DND-41 (cell line): ENCODE data around the gene PCBP4.

Experiments used
- ATAC-seq: fragments of 200-7000 bp; cut with Tn5 transposase; 3 replicates; pipeline ENCODE4 v1.9.1; 2021; ENCODE audit warnings: low read depth; ENCODE audit not compliant: insufficient read depth
- DNase-seq: peaks from one replicate; pipeline ENCODE4 v3.0.0-alpha.2; 2020
- H2AFZ ChIP-seq: 2 replicates; pipeline ENCODE4 v1.6.0; 2012; ENCODE audit warnings: low read depth, low read length
- H3K27ac ChIP-seq: 2 replicates; pipeline ENCODE4 v1.5.1; 2012; ENCODE audit warnings: low read length, inconsistent platforms
- H3K27me3 ChIP-seq: fragments of 200-600 bp; sonication (generic); 2 replicates; pipeline ENCODE4 v1.6.0; 2012; ENCODE audit warnings: low read length, mild to moderate bottlenecking, inconsistent platforms; ENCODE audit not compliant: insufficient read depth, poor library complexity
- H3K36me3 ChIP-seq: 2 replicates; pipeline ENCODE4 v1.5.1; 2012; ENCODE audit warnings: low read length, inconsistent platforms; ENCODE audit not compliant: insufficient read depth
- H3K4me1 ChIP-seq: 2 replicates; pipeline ENCODE4 v1.5.1; 2012; ENCODE audit warnings: mild to moderate bottlenecking, low read length; ENCODE audit not compliant: insufficient read depth
- H3K4me2 ChIP-seq: 2 replicates; pipeline ENCODE4 v1.6.0; 2012; ENCODE audit warnings: mild to moderate bottlenecking, moderate library complexity, low read length, inconsistent platforms; ENCODE audit not compliant: insufficient read depth
- H3K4me3 ChIP-seq, 2 experiments: fragments of 200-600 bp in 1 of 2; shearing (Covaris generic) in 1 of 2; 2 replicates each; pipeline ENCODE4 v1.5.1; 2012 to 2016; ENCODE audit warnings: inconsistent platforms in 2 of 2, low read length in 2 of 2, mild to moderate bottlenecking in 2 of 2, low read depth in 1 of 2, moderate library complexity in 1 of 2
- H3K79me2 ChIP-seq: 2 replicates; pipeline ENCODE4 v1.6.0; 2012; ENCODE audit warnings: low read length, inconsistent platforms; ENCODE audit not compliant: insufficient read depth
- H3K9ac ChIP-seq: 2 replicates; pipeline ENCODE4 v1.6.0; 2012; ENCODE audit warnings: low read depth, mild to moderate bottlenecking, inconsistent platforms, low read length, moderate library complexity
- H3K9me3 ChIP-seq: 2 replicates; pipeline ENCODE4 v1.5.1; 2012; ENCODE audit warnings: low read length, moderate library complexity, mild to moderate bottlenecking, inconsistent platforms; ENCODE audit not compliant: insufficient read depth, severe bottlenecking
- H4K20me1 ChIP-seq: 2 replicates; pipeline ENCODE4 v1.6.0; 2012; ENCODE audit warnings: low read length; ENCODE audit not compliant: insufficient read depth
- CTCF ChIP-seq: IDR thresholded peaks from 2 replicates; pipeline ENCODE4 v1.5.1; 2012; ENCODE audit warnings: borderline replicate concordance, low read length, moderate library complexity, mild to moderate bottlenecking; ENCODE audit not compliant: poor library complexity, severe bottlenecking; ENCODE audit errors: extremely low read depth
- EZH2 ChIP-seq: IDR thresholded peaks from 3 replicates; pipeline ENCODE4 v1.6.1; 2012; ENCODE audit warnings: borderline replicate concordance, low read depth, mild to moderate bottlenecking, moderate library complexity, low read length, inconsistent platforms; ENCODE audit not compliant: severe bottlenecking

The PCBP4 gene

GRCh38 chr3:51933471-51934138, 33.6 kb downstream of the PCBP4 start:
- H3K9ac ChIP-seq, result no peak overlapping the region
- H3K27ac ChIP-seq, result no peak overlapping the region
- no peak overlapping the region for H2AFZ ChIP-seq
- TF ChIP-seq EZH2 (no peak), CTCF (no peak)
- H4K20me1 ChIP-seq, result peaks cover 24% of the 10 kb centered on the region
- H3K27me3 ChIP-seq, result no peaks in the 10 kb centered on the region
- ATAC-seq (no peak), DNase-seq (no peak)
- H3K4me3 ChIP-seq, result no peak overlapping the region
- H3K4me2 ChIP-seq, result no peak overlapping the region
- peaks cover under 1% of the 10 kb centered on the region; the same call in 1 of the 2 replicates for H3K79me2 ChIP-seq
- H3K9me3 ChIP-seq, result no peaks in the 10 kb centered on the region
- H3K36me3 ChIP-seq, result peaks cover 57% of the 10 kb centered on the region
- H3K4me1 ChIP-seq, result no peaks in the 10 kb centered on the region; the same call in 1 of the 2 replicates

DNA sequence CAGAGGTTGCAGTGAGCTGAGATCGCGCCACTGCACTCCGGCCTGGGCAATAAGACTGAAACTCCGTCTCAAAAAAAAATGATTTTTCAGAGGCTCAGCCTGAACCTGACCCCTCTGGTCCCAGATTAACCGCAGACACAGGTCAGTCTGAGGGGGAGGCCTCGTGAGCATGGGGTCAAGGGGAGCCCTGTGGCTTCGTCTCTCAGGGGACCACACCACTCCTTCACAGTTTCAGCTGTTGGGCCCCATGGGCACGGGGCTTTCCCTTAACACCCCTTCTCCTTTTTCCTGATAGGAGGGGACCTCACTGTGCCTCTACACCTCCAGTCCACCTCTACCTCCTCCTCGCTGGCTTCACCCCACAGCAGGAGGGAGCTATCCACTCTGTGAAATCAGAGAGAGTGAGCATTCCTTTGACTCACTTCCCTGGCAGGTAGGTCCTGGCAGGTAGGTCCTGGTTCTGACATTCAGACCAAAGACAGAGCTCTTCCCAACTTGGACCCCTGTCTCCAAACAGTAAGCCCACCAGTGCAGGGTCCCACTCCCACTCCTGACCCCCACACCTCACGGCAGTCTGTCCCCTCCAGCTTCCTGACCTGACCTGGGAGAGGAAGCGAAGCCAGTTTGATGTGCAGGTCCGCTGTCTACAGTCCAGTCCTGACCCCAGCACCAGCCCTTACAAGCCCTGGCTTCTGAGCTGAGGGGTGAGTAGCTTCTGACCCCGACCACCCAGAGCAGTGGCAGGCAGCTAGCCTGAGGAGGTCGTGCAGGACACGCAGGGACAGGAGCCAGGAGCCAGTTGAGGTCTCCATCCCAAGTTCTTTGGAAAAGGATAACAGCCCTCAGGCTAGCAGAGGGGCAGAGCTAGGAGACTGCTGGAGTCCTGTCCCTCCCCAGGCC, 34.5 kb downstream of the PCBP4 start:
- no peaks in the 10 kb centered on the region for H3K79me2 ChIP-seq
- TF ChIP-seq CTCF, result no peak
- TF ChIP-seq EZH2, result no peak
- DNase-seq (no peak), ATAC-seq (no peak)
- H2AFZ ChIP-seq, result no peak overlapping the region
- H3K27ac ChIP-seq, result no peak overlapping the region
- H3K9me3 ChIP-seq, result no peaks in the 10 kb centered on the region
- no peak overlapping the region for H3K4me3 ChIP-seq
- peaks cover 48% of the 10 kb centered on the region for H3K36me3 ChIP-seq
- H3K27me3 ChIP-seq, result no peaks in the 10 kb centered on the region
- no peak overlapping the region for H3K9ac ChIP-seq
- H3K4me1 ChIP-seq, result no peaks in the 10 kb centered on the region
- peaks cover 21% of the 10 kb centered on the region for H4K20me1 ChIP-seq
- no peak overlapping the region for H3K4me2 ChIP-seq

GRCh38 chr3:51931756-51932155, 35.5 kb downstream of the PCBP4 start:
- no peak for DNase-seq
- Histone ChIP-seq H3K36me3 (peaks cover 38% of the 10 kb centered on the region), H3K27me3 (no peaks in the 10 kb centered on the region), H3K79me2 (no peaks in the 10 kb centered on the region), H3K9me3 (no peaks in the 10 kb centered on the region), H3K4me2 (no peak overlapping the region), H3K9ac (no peak overlapping the region), H3K4me1 (no peaks in the 10 kb centered on the region), H2AFZ (no peak overlapping the region), H4K20me1 (peaks cover 21% of the 10 kb centered on the region), H3K27ac (no peak overlapping the region), H3K4me3 (no peak overlapping the region)
- TF ChIP-seq EZH2 (no peak), CTCF (no peak)
- no peak for ATAC-seq
